ENCODE measurements around the gene BCAN.

DNA sequence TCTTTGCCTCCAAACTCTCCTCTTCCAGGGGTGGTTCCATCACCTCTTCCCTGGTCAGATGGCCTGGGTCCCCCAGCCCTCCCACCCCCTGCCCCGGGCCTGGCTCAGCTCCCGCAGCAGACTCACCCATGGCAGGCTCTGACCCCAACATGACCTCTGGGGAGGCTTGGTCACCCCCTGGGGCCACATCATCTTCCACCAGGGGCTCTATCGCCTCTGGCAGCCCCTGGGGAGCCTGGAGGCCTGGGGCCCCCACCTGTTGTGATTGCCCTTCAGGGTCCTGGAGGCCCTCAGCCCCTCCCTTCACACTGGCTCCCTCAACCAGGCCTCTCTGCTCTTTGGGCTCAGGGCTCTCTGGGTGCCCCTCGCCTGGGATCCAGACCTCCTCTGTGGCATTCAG, 28.9 kb downstream of the BCAN start:
- TF ChIP-seq, protein P1, sequence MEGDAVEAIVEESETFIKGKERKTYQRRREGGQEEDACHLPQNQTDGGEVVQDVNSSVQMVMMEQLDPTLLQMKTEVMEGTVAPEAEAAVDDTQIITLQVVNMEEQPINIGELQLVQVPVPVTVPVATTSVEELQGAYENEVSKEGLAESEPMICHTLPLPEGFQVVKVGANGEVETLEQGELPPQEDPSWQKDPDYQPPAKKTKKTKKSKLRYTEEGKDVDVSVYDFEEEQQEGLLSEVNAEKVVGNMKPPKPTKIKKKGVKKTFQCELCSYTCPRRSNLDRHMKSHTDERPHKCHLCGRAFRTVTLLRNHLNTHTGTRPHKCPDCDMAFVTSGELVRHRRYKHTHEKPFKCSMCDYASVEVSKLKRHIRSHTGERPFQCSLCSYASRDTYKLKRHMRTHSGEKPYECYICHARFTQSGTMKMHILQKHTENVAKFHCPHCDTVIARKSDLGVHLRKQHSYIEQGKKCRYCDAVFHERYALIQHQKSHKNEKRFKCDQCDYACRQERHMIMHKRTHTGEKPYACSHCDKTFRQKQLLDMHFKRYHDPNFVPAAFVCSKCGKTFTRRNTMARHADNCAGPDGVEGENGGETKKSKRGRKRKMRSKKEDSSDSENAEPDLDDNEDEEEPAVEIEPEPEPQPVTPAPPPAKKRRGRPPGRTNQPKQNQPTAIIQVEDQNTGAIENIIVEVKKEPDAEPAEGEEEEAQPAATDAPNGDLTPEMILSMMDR (conservative IDR thresholded peaks at IDR 0.05; ENCODE audit: low read depth, low read length), result no peak
- TF ChIP-seq, protein P2, sequence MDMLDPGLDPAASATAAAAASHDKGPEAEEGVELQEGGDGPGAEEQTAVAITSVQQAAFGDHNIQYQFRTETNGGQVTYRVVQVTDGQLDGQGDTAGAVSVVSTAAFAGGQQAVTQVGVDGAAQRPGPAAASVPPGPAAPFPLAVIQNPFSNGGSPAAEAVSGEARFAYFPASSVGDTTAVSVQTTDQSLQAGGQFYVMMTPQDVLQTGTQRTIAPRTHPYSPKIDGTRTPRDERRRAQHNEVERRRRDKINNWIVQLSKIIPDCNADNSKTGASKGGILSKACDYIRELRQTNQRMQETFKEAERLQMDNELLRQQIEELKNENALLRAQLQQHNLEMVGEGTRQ (IDR thresholded peaks at IDR 0.05; ENCODE audit: low read depth, low read length), result no peak
- no peak for TF ChIP-seq POLR2A (IDR thresholded peaks at IDR 0.05; ENCODE audit: low read depth, low read length)
- no peak for TF ChIP-seq MAZ (IDR thresholded peaks at IDR 0.05; ENCODE audit: borderline replicate concordance, low read depth, low read length)
- no peak for TF ChIP-seq BHLHE40 (IDR thresholded peaks at IDR 0.05; ENCODE audit: low read depth, low read length)
- TF ChIP-seq SMC3 (IDR thresholded peaks at IDR 0.05; ENCODE audit: low read depth, low read length), result no peak
- TF ChIP-seq RAD21 (IDR thresholded peaks at IDR 0.05; ENCODE audit: low read length), result no peak
- TF ChIP-seq MXI1 (IDR thresholded peaks at IDR 0.05; ENCODE audit: borderline replicate concordance, low read depth, low read length), result no peak
- TF ChIP-seq CEBPB (IDR thresholded peaks at IDR 0.05; ENCODE audit: low read depth, low read length), result no peak
- no peak for TF ChIP-seq MAFK (IDR thresholded peaks at IDR 0.05; ENCODE audit: low read depth, low read length)
- no peak for TF ChIP-seq RCOR1 (IDR thresholded peaks at IDR 0.05; ENCODE audit: insufficient replicate concordance, low read length)
- TF ChIP-seq, protein P3, sequence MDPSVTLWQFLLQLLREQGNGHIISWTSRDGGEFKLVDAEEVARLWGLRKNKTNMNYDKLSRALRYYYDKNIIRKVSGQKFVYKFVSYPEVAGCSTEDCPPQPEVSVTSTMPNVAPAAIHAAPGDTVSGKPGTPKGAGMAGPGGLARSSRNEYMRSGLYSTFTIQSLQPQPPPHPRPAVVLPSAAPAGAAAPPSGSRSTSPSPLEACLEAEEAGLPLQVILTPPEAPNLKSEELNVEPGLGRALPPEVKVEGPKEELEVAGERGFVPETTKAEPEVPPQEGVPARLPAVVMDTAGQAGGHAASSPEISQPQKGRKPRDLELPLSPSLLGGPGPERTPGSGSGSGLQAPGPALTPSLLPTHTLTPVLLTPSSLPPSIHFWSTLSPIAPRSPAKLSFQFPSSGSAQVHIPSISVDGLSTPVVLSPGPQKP (IDR thresholded peaks at IDR 0.05; ENCODE audit: borderline replicate concordance, low read depth, low read length), result no peak
- no peak for TF ChIP-seq NFE2L2 (IDR thresholded peaks at IDR 0.05; ENCODE audit: low read depth, low read length)

Data from IMR-90 (cell line).